GM12891 (cell line): ENCODE measurements around the gene VWA5B2.

Experiments used
- DNase-seq: peaks from one replicate; pipeline ENCODE4 v3.0.0; 2011; ENCODE audit warnings: low spot score; ENCODE audit not compliant: insufficient read length
- FAIRE-seq: peaks from 2 replicates; lab custom pipeline; 2011; peaks lifted over from hg19 to GRCh38; lab: Jason Lieb, UNC
- PAX5 ChIP-seq: IDR thresholded peaks from 2 replicates; pipeline ENCODE4 v1.6.1; 2011; ENCODE audit warnings: low read length, moderate library complexity, mild to moderate bottlenecking; ENCODE audit not compliant: insufficient read depth, severe bottlenecking
- POLR2A ChIP-seq: IDR thresholded peaks from 2 replicates; pipeline ENCODE4 v1.6.1; 2011; ENCODE audit warnings: low read depth, low read length, control low read depth
- POLR2AphosphoS5 ChIP-seq: IDR thresholded peaks from 2 replicates; pipeline ENCODE4 v1.6.1; 2011; ENCODE audit warnings: low read depth, low read length, control low read depth
- POU2F2 ChIP-seq: IDR thresholded peaks from 2 replicates; pipeline ENCODE4 v1.6.1; 2011; ENCODE audit warnings: low read depth, mild to moderate bottlenecking, control low read depth, low read length, moderate library complexity
- SPI1 ChIP-seq: IDR thresholded peaks from 2 replicates; pipeline ENCODE4 v1.6.1; 2011; ENCODE audit warnings: low read depth, low read length, control low read depth
- TAF1 ChIP-seq: IDR thresholded peaks from 2 replicates; pipeline ENCODE4 v1.6.1; 2011; ENCODE audit warnings: low read depth, low read length, control low read depth

Gene VWA5B2

GRCh38 chr3:184240384-184241140 is 11.2 kb downstream of the VWA5B2 start:
- no peak for FAIRE-seq
- TF ChIP-seq SPI1 (no peak), POLR2A (no peak), POU2F2 (no peak), PAX5 (no peak), TAF1 (no peak), POLR2AphosphoS5 (no peak)

DNA sequence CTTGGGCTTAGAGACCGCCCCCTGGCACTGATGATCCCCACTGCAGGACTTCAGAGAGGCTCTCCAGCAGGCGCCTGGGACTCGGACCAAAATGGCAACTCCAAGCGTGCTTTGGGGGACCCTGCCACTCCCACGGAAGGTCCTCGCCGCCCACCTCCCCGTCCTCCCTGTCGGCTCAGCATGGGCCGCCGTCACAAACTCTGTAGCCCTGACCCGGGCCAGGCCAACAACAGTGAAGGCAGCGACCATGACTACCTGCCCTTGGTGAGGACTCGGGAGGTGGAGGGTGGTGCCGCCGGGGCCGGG is 11.7 kb downstream of the VWA5B2 start:
- DNase-seq (no peak), FAIRE-seq (no peak)
- TF ChIP-seq TAF1, result no peak
- TF ChIP-seq POLR2A, result no peak
- TF ChIP-seq POU2F2, result no peak
- TF ChIP-seq PAX5, result no peak
- TF ChIP-seq POLR2AphosphoS5, result no peak

More at GRCh38 chr3:184240384-184241140, 11.2 kb downstream of the VWA5B2 start:
- no peak for DNase-seq

DNA sequence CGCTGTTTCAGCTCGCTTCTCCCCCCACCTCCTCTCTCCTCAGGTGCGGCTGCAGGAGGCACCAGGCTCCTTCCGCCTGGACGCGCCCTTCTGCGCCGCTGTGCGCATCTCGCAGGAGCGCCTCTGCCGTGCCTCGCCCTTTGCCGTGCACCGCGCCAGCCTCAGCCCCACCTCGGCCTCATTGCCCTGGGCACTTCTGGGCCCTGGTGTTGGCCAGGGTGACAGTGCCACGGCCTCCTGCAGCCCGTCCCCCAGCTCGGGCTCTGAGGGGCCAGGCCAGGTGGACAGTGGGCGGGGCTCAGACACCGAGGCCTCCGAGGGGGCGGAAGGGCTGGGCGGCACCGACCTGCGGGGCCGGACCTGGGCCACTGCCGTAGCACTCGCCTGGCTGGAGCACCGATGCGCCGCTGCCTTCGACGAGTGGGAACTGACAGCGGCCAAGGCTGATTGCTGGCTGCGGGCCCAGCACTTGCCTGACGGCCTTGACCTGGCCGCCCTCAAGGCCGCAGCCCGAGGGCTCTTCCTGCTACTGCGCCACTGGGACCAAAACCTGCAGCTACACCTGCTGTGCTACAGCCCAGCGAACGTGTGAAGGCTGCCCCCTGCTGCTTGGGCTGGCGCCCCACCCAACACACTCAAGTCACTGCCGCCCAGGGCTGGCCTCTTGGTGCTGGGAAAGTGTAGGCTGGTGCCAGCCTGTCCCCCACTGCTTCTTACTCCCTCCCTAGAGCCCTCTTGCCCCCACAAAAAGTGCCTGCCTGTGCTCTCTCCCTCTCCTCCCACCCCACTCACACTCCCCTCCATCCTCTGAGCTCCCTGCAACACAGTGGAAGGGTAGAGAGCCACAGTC is 12.3 kb downstream of the VWA5B2 start:
- DNase-seq (no peak), FAIRE-seq (no peak)
- TF ChIP-seq POLR2A (no peak), POLR2AphosphoS5 (no peak), TAF1 (no peak), POU2F2 (no peak), PAX5 (no peak), SPI1 (no peak)

GRCh38 chr3:184242297-184242685 is 12.9 kb downstream of the VWA5B2 start:
- FAIRE-seq (no peak), DNase-seq (no peak)
- TF ChIP-seq PAX5 (no peak), SPI1 (no peak), TAF1 (no peak), POU2F2 (no peak), POLR2A (no peak)

DNA sequence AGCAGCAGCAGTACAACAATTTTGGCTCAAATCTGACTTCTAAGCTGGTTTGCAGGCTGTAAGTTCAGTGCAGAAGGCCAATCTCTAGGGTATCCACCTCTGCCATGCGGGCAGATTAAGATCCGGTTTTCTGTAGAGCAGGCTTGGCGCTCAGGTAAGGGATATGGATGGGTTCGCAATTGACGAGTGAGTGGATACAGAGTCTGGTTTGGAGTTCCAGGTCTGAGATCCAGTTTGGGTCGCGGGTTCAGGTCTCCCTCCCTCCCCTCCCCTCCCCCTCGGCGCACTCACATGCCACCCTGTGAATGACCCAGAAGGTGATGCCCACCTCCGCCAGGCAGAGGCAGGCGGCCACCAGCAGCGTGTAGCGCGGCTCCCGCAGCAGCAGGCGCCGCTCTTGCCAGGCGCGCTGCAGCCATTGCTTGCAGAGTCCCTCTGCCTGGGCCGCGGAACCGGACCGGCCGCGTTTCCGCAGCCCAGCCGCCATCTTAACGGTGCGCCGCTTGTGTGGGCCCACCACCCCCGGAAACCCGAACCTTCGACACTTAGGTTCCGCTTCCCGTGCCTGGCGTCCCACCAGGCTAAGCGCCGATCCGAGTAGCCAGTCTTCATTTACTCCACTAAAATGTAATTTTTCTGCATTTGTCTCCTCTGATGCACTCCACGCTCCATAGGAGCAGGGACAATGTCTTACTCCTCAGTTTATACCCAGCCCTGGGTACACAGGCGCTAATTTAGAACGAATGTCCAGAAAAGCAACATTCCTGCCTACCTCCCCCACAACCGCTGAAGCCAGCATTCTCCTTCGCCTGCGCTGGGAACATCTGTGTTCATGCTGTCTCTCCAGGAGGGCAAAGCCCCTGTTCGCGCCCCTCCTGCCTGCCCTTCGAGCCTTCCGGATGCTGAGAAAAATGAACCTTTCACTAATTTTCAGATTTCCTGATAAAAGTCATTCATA is 19.3 kb downstream of the VWA5B2 start, which contains the start of gene ALG3:
ALG3 (minus strand) TSS at position 509 of the 958 bp plus-strand sequence; CDS start at position 487, 22 bp downstream.
- peak; percentile 83 for TF ChIP-seq POU2F2
- TF ChIP-seq SPI1, result no peak
- TF ChIP-seq PAX5, result no peak
- peak; percentile 83 for TF ChIP-seq POLR2AphosphoS5
- TF ChIP-seq TAF1, result peak; percentile 99
- peak; percentile 94 for TF ChIP-seq POLR2A
- DNase-seq (peak; percentile 85), FAIRE-seq (peak; percentile 80)

DNA sequence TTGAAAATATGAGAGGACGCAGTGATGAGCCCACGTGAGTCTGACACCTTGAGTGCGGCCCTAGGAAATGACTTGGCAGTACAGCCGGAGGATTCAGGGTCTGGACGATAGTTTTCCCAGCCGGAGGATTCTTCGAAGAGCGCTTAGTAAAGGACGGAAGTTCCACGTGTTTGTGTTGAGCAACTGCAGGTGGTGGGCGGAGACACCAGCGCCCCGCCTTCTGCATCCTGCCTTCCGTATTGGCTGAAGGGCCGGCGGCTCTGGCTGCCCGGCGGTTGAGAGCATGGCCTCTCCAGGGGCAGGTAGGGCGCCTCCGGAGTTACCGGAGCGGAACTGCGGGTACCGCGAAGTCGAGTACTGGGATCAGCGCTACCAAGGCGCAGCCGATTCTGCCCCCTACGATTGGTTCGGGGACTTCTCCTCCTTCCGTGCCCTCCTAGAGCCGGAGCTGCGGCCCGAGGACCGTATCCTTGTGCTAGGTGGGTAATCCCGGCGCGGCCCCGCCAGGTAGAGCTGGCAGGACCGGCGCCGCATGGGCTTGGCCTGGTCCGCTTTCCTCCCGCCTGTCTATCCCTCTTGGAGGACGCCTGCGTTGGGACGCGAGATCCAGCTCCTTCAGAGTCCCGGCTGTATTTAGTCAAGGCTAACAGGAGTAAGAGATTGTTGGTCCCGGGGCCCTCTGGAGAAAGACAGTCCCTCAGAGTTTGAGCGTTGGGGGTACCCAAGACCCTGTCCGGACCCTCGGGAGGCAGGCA is 20.2 kb downstream of the VWA5B2 start, which contains the start of gene EEF1AKMT4:
EEF1AKMT4 (plus strand) TSS at position 261 of the 755 bp plus-strand sequence; CDS start at position 284, 23 bp downstream.
- FAIRE-seq, result peak; percentile 92
- TF ChIP-seq POLR2AphosphoS5 (no peak), SPI1 (peak; percentile 47), TAF1 (no peak), POU2F2 (no peak), PAX5 (peak; percentile 99), POLR2A (no peak)
- DNase-seq, result peak; percentile 93

DNA sequence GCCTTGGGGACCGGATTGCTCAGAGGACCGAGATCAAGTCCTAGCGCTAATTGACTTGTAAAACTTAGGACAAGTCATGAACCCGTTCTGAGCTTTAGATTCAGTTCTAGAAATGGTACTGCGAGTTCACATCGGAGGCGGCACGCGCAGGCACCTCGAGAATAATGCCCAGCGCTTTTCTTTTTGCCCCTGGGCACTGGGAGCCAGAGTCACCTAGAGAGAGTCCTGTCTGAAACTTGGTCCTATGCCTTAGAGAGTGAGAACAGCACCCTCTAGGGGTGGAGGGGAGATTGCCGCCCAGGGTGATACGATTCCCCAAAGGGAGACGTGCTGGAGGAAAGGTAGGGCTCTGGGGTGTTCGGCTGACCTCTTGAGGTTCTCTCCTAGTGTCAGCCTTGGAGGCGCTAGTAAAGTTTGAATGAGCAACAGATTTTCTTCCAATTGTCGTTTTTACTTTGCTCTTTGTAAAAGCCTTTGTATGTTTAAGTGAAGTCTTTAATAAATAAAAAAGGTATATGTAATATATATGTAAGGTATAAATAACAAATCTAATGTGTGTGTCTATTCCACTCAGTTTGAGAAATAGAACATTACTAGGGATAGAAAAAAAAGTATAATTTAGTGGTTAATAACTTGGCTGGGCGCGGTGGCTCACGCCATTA is 20.9 kb downstream of the VWA5B2 start:
- FAIRE-seq (peak; percentile 88), DNase-seq (peak; percentile 84)
- TF ChIP-seq PAX5, result no peak
- no peak for TF ChIP-seq SPI1
- no peak for TF ChIP-seq POU2F2
- no peak for TF ChIP-seq TAF1
- TF ChIP-seq POLR2AphosphoS5, result no peak
- TF ChIP-seq POLR2A, result no peak
